ENCODE measurements around the gene GEMIN5. TPM values are rescaled to one million over a fixed set of nuclear protein-coding genes. Genes with fewer than 3 reads are reported as not detected.
"Not testable (repeated sequence)": the region's sequence is repeated elsewhere in the genome, so short reads cannot be mapped to it uniquely, and the experiment has no call there.

The GEMIN5 gene
- total RNA-seq, 6 experiments from 2014 or later: 5.7 to 11.3 (median 7.5) TPM

GRCh38 chr5:154977409-154977808 lies 39.4 kb upstream of the GEMIN5 start:
- intact Hi-C loops (cut with DNase I): no loop called here
- TF ChIP-seq CTCF (IDR thresholded peaks at IDR 0.05) (no peak), POLR2A (IDR thresholded peaks at IDR 0.05) (no peak)
- Histone ChIP-seq H3K27ac (no peak overlapping the region), H3K36me3 (no peaks in the 10 kb centered on the region), H3K9me3 (no peaks in the 10 kb centered on the region), H3K27me3 (no peaks in the 10 kb centered on the region), H3K4me3 (no peak overlapping the region), H3K4me1 (no peaks in the 10 kb centered on the region)
- ATAC-seq (no peak), DNase-seq (no peak)
- 69% methylated on average over 1 of the region's 1 CpG for WGBS (ENCODE audit: insufficient coverage, low coverage, low lambda C conversion rate, missing lambda C conversion rate)

- H3K9me3 ChIP-seq; H3K4me1 ChIP-seq; ATAC-seq; H3K4me3 ChIP-seq; H3K36me3 ChIP-seq; intact Hi-C loops (cut with DNase I); H3K27ac ChIP-seq; DNase-seq; H3K27me3 ChIP-seq: not testable (repeated sequence)
- WGBS (ENCODE audit: insufficient coverage, low coverage, low lambda C conversion rate, missing lambda C conversion rate): 97% methylated on average over 5 of the region's 9 CpGs
These were observed 38.1 kb upstream of the GEMIN5 start for GRCh38 chr5:154976082-154976481.

GRCh38 chr5:154972476-154973080 lies 34.6 kb upstream of the GEMIN5 start:
- WGBS (ENCODE audit: insufficient coverage, low coverage, low lambda C conversion rate, missing lambda C conversion rate): 59% methylated on average over 2 of the region's 2 CpGs
- intact Hi-C loops (cut with DNase I): no loop called here
- ATAC-seq (peak; percentile 62 to 75 (median 70)), DNase-seq (no peak)
- H3K36me3 ChIP-seq: peaks cover 0 to 9% (median 2%) of the 10 kb centered on the region in 4 donors
- H3K4me1 ChIP-seq: no peaks in the 10 kb centered on the region
- H3K27me3 ChIP-seq: no peaks in the 10 kb centered on the region
- no peak overlapping the region for H3K4me3 ChIP-seq
- H3K9me3 ChIP-seq: no peaks in the 10 kb centered on the region
- no peak overlapping the region for H3K27ac ChIP-seq
- no peak for TF ChIP-seq POLR2A (IDR thresholded peaks at IDR 0.05)
- peak; percentile 29 to 67 (median 56) for TF ChIP-seq CTCF (IDR thresholded peaks at IDR 0.05)

- Histone ChIP-seq H3K27me3 (no peaks in the 10 kb centered on the region), H3K4me1 (no peaks in the 10 kb centered on the region), H3K36me3 (peaks cover 0 to 14% (median 4%) of the 10 kb centered on the region in 4 donors), H3K27ac (no peak overlapping the region), H3K9me3 (no peaks in the 10 kb centered on the region), H3K4me3 (no peak overlapping the region)
- intact Hi-C loops (cut with DNase I): no loop called here
- TF ChIP-seq POLR2A (IDR thresholded peaks at IDR 0.05) (no peak), CTCF (IDR thresholded peaks at IDR 0.05) (no peak)
- WGBS (ENCODE audit: insufficient coverage, low coverage, low lambda C conversion rate, missing lambda C conversion rate): 88% methylated on average over 2 of the region's 2 CpGs
- no peak for DNase-seq
- ATAC-seq: no peak
These were observed 33.5 kb upstream of the GEMIN5 start for GRCh38 chr5:154971501-154971900.

- H3K27ac ChIP-seq: no peak overlapping the region
- TF ChIP-seq POLR2A (IDR thresholded peaks at IDR 0.05) (no peak), CTCF (IDR thresholded peaks at IDR 0.05) (no peak)
- H3K4me3 ChIP-seq: no peak overlapping the region
- H3K9me3 ChIP-seq: no peaks in the 10 kb centered on the region
- DNase-seq: no peak
- peak in 2 of 4 donors; percentile 58 to 87 for ATAC-seq
- H3K36me3 ChIP-seq: peaks cover 0 to 14% (median 4%) of the 10 kb centered on the region in 4 donors
- intact Hi-C loops (cut with DNase I): no loop called here
- no peaks in the 10 kb centered on the region for H3K4me1 ChIP-seq
- H3K27me3 ChIP-seq: no peaks in the 10 kb centered on the region
These were observed 32.7 kb upstream of the GEMIN5 start for GRCh38 chr5:154970759-154971158.

All from right lobe of liver (tissue), 6 donors.